Measurements from ENCODE around the gene TNS3.

- no peak for TF ChIP-seq CTCF (IDR thresholded peaks at IDR 0.05; ENCODE audit: low read depth, low read length)
- TF ChIP-seq, protein P1, sequence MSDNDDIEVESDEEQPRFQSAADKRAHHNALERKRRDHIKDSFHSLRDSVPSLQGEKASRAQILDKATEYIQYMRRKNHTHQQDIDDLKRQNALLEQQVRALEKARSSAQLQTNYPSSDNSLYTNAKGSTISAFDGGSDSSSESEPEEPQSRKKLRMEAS (IDR thresholded peaks at IDR 0.05; ENCODE audit: low read depth, low read length): no peak
- no peak for TF ChIP-seq POLR2A (IDR thresholded peaks at IDR 0.05; ENCODE audit: extremely low read depth, insufficient read length)
- no peak for TF ChIP-seq MYC (IDR thresholded peaks at IDR 0.05; ENCODE audit: low read depth, low read length)
Observed at GRCh38 chr7:47292832-47293309, 289.0 kb downstream of the TNS3 start.
